GM21576 (cell line): ENCODE results near the gene CORO2B.
"Not testable (repeated sequence)": the region's sequence is repeated elsewhere in the genome, so short reads cannot be mapped to it uniquely, and the experiment has no call there.

Experiments
- ATAC-seq: cut with Tn5 transposase; IDR thresholded peaks from one replicate; pipeline ENCODE4 v1.9.1; 2021; ENCODE audit warnings: mild to moderate bottlenecking, moderate library complexity; ENCODE audit not compliant: unreplicated experiment

Gene CORO2B

GRCh38 chr15:68604840-68605478, 26.2 kb downstream of the CORO2B start:
- ATAC-seq: not testable (repeated sequence)

GRCh38 chr15:68606375-68606774, 27.6 kb downstream of the CORO2B start:
- ATAC-seq: no peak

- no peak for ATAC-seq
These were observed 29.5 kb downstream of the CORO2B start for GRCh38 chr15:68608206-68608843.

- ATAC-seq: no peak
These were observed 30.0 kb downstream of the CORO2B start for GRCh38 chr15:68608844-68609232.

GRCh38 chr15:68609629-68610028, 30.8 kb downstream of the CORO2B start:
- no peak for ATAC-seq

GRCh38 chr15:68610825-68611224, 32.0 kb downstream of the CORO2B start:
- ATAC-seq: no peak

- ATAC-seq: no peak
These were observed 33.7 kb downstream of the CORO2B start for GRCh38 chr15:68612503-68612902.

GRCh38 chr15:68612979-68613740, 34.4 kb downstream of the CORO2B start:
- ATAC-seq: no peak

GRCh38 chr15:68614286-68615035, 35.7 kb downstream of the CORO2B start:
- ATAC-seq: no peak

GRCh38 chr15:68615301-68615700, 36.5 kb downstream of the CORO2B start:
- ATAC-seq: no peak

- no peak for ATAC-seq
These were observed 37.0 kb downstream of the CORO2B start for GRCh38 chr15:68615811-68616210.

GRCh38 chr15:68616397-68616796, 37.6 kb downstream of the CORO2B start:
- ATAC-seq: no peak

- no peak for ATAC-seq
These were observed 38.2 kb downstream of the CORO2B start for GRCh38 chr15:68617001-68617400.

- no peak for ATAC-seq
These were observed 39.0 kb downstream of the CORO2B start for GRCh38 chr15:68617777-68618176.

GRCh38 chr15:68618394-68618793, 39.6 kb downstream of the CORO2B start:
- ATAC-seq: no peak

- ATAC-seq: no peak
These were observed 40.3 kb downstream of the CORO2B start for GRCh38 chr15:68618908-68619698.

GRCh38 chr15:68620721-68621527, 42.1 kb downstream of the CORO2B start:
- ATAC-seq: no peak

GRCh38 chr15:68621535-68621934, 42.7 kb downstream of the CORO2B start:
- no peak for ATAC-seq

- ATAC-seq: no peak
These were observed 44.6 kb downstream of the CORO2B start for GRCh38 chr15:68623301-68623892.
